T-helper 1 cell treated with Interleukin-12 subunit alpha and Interleukin-12 subunit beta and Interleukin-4 antibody, amounts not matched to agents 30 μg/mL and 1 μg/mL, for 36 hours (primary cell): ENCODE measurements around the gene MEFV.

ENCODE experiments used
- H3K27ac Mint-ChIP-seq: one replicate; pipeline ENCODE4 v1.8.0; 2021; ENCODE audit warnings: mild to moderate bottlenecking, mixed read lengths
- H3K27me3 Mint-ChIP-seq: one replicate; pipeline ENCODE4 v1.8.0; 2021; ENCODE audit warnings: low read depth, mixed read lengths
- H3K36me3 Mint-ChIP-seq: one replicate; pipeline ENCODE4 v1.8.0; 2021; ENCODE audit warnings: low read depth, mixed read lengths
- H3K4me1 Mint-ChIP-seq: one replicate; pipeline ENCODE4 v1.8.0; 2021; ENCODE audit warnings: low read depth, mixed read lengths
- H3K4me3 Mint-ChIP-seq: one replicate; pipeline ENCODE4 v1.8.0; 2021; ENCODE audit warnings: mild to moderate bottlenecking, moderate library complexity, mixed read lengths
- H3K9me3 Mint-ChIP-seq: one replicate; pipeline ENCODE4 v1.8.0; 2021; ENCODE audit warnings: mixed read lengths

Gene MEFV, protein sequence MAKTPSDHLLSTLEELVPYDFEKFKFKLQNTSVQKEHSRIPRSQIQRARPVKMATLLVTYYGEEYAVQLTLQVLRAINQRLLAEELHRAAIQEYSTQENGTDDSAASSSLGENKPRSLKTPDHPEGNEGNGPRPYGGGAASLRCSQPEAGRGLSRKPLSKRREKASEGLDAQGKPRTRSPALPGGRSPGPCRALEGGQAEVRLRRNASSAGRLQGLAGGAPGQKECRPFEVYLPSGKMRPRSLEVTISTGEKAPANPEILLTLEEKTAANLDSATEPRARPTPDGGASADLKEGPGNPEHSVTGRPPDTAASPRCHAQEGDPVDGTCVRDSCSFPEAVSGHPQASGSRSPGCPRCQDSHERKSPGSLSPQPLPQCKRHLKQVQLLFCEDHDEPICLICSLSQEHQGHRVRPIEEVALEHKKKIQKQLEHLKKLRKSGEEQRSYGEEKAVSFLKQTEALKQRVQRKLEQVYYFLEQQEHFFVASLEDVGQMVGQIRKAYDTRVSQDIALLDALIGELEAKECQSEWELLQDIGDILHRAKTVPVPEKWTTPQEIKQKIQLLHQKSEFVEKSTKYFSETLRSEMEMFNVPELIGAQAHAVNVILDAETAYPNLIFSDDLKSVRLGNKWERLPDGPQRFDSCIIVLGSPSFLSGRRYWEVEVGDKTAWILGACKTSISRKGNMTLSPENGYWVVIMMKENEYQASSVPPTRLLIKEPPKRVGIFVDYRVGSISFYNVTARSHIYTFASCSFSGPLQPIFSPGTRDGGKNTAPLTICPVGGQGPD

GRCh38 chr16:3256146-3256865 is at the start of gene MEFV:
MEFV (minus strand) TSS chr16:3256633; CDS start chr16:3256587, 46 bp downstream.
- Mint-ChIP-seq H3K4me1 (peaks cover 2% of the 10 kb centered on the region), H3K4me3 (no peak within 1 kb of the TSS), H3K36me3 (peaks cover under 1% of the 10 kb centered on the region), H3K27me3 (no peaks in the 10 kb centered on the region), H3K9me3 (peaks cover 3% of the 10 kb centered on the region), H3K27ac (no peak within 1 kb of the TSS)

- Mint-ChIP-seq H3K4me1 (peaks cover 8% of the 10 kb centered on the region), H3K9me3 (peaks cover 49% of the 10 kb centered on the region), H3K27me3 (no peaks in the 10 kb centered on the region), H3K4me3 (peak overlapping the region; percentile 73), H3K36me3 (peaks cover 63% of the 10 kb centered on the region), H3K27ac (peak overlapping the region; percentile 59)
Observed at GRCh38 chr16:3306078-3306477, 49.6 kb upstream of the MEFV start.

- Mint-ChIP-seq H3K36me3 (peaks cover 64% of the 10 kb centered on the region), H3K9me3 (peaks cover 49% of the 10 kb centered on the region), H3K27me3 (no peaks in the 10 kb centered on the region)
Observed at GRCh38 chr16:3305109-3306068, 49.0 kb upstream of the MEFV start, which contains the start of the genes TIGD7 and ZNF75A. TIGD7 (minus strand) TSS chr16:3305430; CDS start chr16:3300614, 4,816 bp downstream. ZNF75A (plus strand) TSS chr16:3305497; CDS start chr16:3308429, 2,932 bp downstream.

DNA sequence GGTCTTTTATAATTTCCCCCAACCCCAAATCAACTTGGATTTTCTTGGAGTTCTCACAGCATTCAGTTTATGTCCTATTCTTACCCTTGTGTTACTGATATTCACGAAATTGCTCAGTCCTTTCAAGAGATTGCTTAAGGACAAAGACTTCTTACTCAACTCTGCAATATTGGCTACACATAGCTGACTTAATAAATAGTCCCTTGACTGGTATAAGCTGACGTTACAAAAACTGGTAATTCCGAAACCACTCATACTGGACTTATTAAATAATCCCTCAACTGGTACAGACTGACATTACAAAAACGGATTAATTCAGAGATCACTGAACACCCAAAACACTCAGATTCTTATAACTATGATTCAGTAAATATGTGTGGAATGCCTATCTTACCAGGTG is 47.9 kb upstream of the MEFV start:
- peaks cover 58% of the 10 kb centered on the region for H3K9me3 Mint-ChIP-seq
- peak overlapping the region; percentile 73 for H3K4me3 Mint-ChIP-seq
- peaks cover 10% of the 10 kb centered on the region for H3K4me1 Mint-ChIP-seq
- H3K27ac Mint-ChIP-seq, result peak overlapping the region; percentile 87
- peaks cover 66% of the 10 kb centered on the region for H3K36me3 Mint-ChIP-seq
- H3K27me3 Mint-ChIP-seq, result no peaks in the 10 kb centered on the region

More at GRCh38 chr16:3305109-3306068, 49.0 kb upstream of the MEFV start, which contains the start of the genes TIGD7 and ZNF75A:
- peaks cover 10% of the 10 kb centered on the region for H3K4me1 Mint-ChIP-seq
- peak within 1 kb of the TSS; percentile 73 for H3K4me3 Mint-ChIP-seq
- peak within 1 kb of the TSS; percentile 87 for H3K27ac Mint-ChIP-seq

DNA sequence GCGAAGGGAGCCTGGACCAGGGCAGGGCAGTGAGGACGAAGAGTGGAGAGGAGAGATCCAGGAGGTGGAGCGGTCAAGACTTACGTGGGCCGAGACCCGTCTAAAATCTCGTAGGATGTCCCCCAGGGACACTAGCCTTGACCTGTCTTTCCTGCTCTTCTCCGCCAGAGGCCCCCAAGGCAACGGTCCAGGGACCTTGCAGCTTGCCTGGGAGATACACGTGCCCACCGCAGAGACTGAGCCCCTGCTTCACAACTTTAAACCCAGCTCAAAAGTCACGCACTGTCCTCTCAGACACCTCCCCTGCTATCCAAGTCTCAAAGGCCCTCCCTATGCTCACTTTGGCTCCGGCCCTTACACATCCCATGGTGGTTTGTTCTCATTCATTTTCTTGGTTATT is 39.4 kb upstream of the MEFV start:
- no peak overlapping the region for H3K4me3 Mint-ChIP-seq
- H3K27ac Mint-ChIP-seq, result no peak overlapping the region
- H3K9me3 Mint-ChIP-seq, result peaks cover 81% of the 10 kb centered on the region
- no peaks in the 10 kb centered on the region for H3K27me3 Mint-ChIP-seq
- H3K36me3 Mint-ChIP-seq, result peaks cover 68% of the 10 kb centered on the region
- H3K4me1 Mint-ChIP-seq, result peaks cover 2% of the 10 kb centered on the region

DNA sequence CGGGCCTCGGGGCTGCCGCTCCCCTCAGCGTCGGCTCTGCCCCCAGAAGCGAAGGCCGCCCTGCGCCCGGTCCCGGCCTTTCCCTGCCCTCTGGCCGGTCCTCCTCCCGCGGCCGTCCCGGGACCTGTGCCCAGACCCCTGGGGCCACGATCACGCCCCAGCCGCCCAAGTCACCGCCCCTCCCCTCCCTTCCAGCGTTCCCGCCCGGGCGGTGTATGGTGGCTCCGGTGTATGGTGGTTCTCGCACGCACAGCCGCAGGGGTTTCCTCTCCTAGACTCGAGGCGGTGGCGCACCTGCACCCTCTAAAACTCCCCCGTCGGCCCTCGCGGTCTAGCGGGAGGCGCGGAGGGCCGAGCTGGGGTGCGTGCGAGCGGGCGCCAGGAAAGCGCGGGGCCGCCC is 38.8 kb upstream of the MEFV start:
- Mint-ChIP-seq H3K4me3 (no peak overlapping the region), H3K27me3 (no peaks in the 10 kb centered on the region), H3K4me1 (no peaks in the 10 kb centered on the region), H3K9me3 (peaks cover 81% of the 10 kb centered on the region), H3K27ac (no peak overlapping the region), H3K36me3 (peaks cover 68% of the 10 kb centered on the region)

GRCh38 chr16:3292604-3293003 is 36.2 kb upstream of the MEFV start:
- Mint-ChIP-seq H3K27me3 (no peaks in the 10 kb centered on the region), H3K4me3 (no peak overlapping the region), H3K9me3 (peaks cover 75% of the 10 kb centered on the region), H3K27ac (no peak overlapping the region), H3K4me1 (no peaks in the 10 kb centered on the region), H3K36me3 (peaks cover 79% of the 10 kb centered on the region)

GRCh38 chr16:3289998-3290673 is 33.7 kb upstream of the MEFV start:
- peaks cover 76% of the 10 kb centered on the region for H3K9me3 Mint-ChIP-seq
- peaks cover 88% of the 10 kb centered on the region for H3K36me3 Mint-ChIP-seq
- no peaks in the 10 kb centered on the region for H3K27me3 Mint-ChIP-seq
- no peak overlapping the region for H3K4me3 Mint-ChIP-seq
- no peak overlapping the region for H3K27ac Mint-ChIP-seq
- H3K4me1 Mint-ChIP-seq, result peaks cover under 1% of the 10 kb centered on the region

DNA sequence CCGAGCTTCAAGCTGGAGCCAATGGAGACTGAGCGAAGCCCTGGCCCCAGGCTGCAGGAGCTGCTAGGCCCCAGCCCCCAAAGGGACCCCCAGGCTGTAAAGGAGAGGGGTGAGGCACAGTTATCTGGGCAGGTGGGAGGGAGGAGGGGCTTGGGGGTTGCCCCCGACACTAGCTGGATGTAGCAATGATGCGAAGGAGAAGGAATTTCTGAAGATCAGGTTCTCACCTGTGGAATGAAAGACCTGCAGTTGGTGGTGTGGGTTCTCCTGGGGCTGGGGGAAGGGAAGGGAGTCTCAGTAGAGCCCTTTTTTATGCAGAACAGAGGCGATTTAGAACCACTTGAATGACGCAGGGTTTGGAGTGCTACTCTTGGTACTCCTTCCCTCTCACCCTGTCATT is 28.7 kb upstream of the MEFV start:
- H3K9me3 Mint-ChIP-seq, result peaks cover 45% of the 10 kb centered on the region
- no peak overlapping the region for H3K27ac Mint-ChIP-seq
- H3K4me1 Mint-ChIP-seq, result peaks cover 17% of the 10 kb centered on the region
- H3K4me3 Mint-ChIP-seq, result no peak overlapping the region
- no peaks in the 10 kb centered on the region for H3K27me3 Mint-ChIP-seq
- peaks cover 63% of the 10 kb centered on the region for H3K36me3 Mint-ChIP-seq

DNA sequence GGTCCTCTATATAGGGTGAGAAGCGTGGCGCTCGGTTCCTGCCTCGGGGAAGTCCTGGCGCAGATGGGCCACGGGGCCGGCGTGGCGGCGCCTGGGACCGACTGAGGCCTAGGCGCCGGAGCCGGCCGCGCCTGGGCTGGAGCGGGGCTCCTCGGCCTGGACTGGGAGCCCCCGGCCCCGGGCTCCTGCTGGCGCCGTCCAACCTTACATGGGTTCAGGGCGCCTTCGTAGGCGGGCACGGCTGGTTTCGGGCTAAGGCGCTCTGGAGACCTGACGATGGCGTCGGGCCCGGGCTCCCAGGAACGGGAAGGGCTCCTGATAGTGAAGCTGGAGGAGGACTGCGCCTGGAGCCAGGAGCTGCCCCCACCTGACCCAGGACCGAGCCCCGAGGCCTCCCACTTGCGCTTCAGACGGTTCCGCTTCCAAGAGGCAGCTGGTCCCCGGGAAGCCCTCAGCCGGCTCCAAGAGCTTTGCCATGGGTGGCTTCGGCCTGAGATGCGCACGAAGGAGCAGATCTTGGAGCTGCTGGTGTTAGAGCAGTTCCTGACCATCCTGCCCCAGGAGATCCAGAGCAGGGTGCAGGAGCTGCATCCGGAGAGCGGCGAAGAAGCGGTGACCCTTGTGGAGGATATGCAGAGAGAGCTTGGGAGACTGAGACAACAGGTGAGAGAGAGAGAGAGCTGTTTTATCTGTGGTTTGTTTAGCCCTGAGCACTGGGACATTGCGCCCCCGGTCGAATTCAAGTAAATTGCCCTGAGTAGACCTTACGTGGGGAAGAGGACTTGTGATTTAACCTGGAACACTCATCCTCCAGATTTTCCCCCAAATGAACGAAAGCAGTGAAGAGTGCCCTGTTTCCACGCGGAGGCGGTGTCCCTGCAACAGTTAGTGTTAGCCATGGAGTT is 27.4 kb upstream of the MEFV start:
- Mint-ChIP-seq H3K9me3 (peaks cover 36% of the 10 kb centered on the region), H3K36me3 (peaks cover 50% of the 10 kb centered on the region), H3K27me3 (no peaks in the 10 kb centered on the region), H3K4me3 (peak overlapping the region; percentile 97), H3K27ac (peak overlapping the region; percentile 94), H3K4me1 (peaks cover 17% of the 10 kb centered on the region)

GRCh38 chr16:3282730-3283542 is 26.5 kb upstream of the MEFV start, which contains the start of gene ZNF263:
ZNF263 (plus strand) TSS chr16:3283491; CDS start chr16:3283819, 328 bp downstream.
- Mint-ChIP-seq H3K9me3 (peaks cover 33% of the 10 kb centered on the region), H3K4me3 (peak within 1 kb of the TSS; percentile 97), H3K27me3 (peaks cover 5% of the 10 kb centered on the region), H3K27ac (peak within 1 kb of the TSS; percentile 94), H3K36me3 (peaks cover 41% of the 10 kb centered on the region), H3K4me1 (peaks cover 17% of the 10 kb centered on the region)
